ENCODE results near the gene SCRN1. TPM values are rescaled to one million over a fixed set of nuclear protein-coding genes. Genes with fewer than 3 reads are reported as not detected.

Gene SCRN1
- 10.3 TPM for total RNA-seq
- long read RNA-seq, full-length matches to known transcripts = 16 of 24 reads
- long read RNA-seq, partial matches to known transcripts = 0 of 24 reads
- long read RNA-seq, other reads (novel, unspliced or antisense) = 8 of 24 reads

GRCh38 chr7:29989257-29989995 is at the start of gene SCRN1:
Gene SCRN1 (minus strand): TSS chr7:29989801. CDS start chr7:29969067, 20,734 bp downstream.
- ATAC-seq (ENCODE audit: poor library complexity) (peak; percentile 76), DNase-seq (peak; percentile 55)
- intact Hi-C loops (cut with DNase I) = no loop called here

- peak; percentile 83 for ATAC-seq (ENCODE audit: poor library complexity)
- intact Hi-C loops (cut with DNase I) = no loop called here
Measured at GRCh38 chr7:30038196-30038980, 48.8 kb upstream of the SCRN1 start.

GRCh38 chr7:30036220-30036619 is 46.6 kb upstream of the SCRN1 start:
- ATAC-seq (ENCODE audit: poor library complexity) (no peak), DNase-seq (no peak)
- intact Hi-C loops (cut with DNase I) = no loop called here

More at GRCh38 chr7:30038196-30038980, 48.8 kb upstream of the SCRN1 start:
- DNase-seq = no peak

- intact Hi-C loops (cut with DNase I) = no loop called here
- ATAC-seq (ENCODE audit: poor library complexity) = no peak
- DNase-seq = no peak
Measured at GRCh38 chr7:30034501-30034900, 44.9 kb upstream of the SCRN1 start.

GRCh38 chr7:30032310-30033125 is 42.9 kb upstream of the SCRN1 start:
- ATAC-seq (ENCODE audit: poor library complexity) = no peak
- intact Hi-C loops (cut with DNase I) = no loop called here
- DNase-seq = no peak

GRCh38 chr7:30029696-30030095 is 40.1 kb upstream of the SCRN1 start:
- ATAC-seq (ENCODE audit: poor library complexity) (no peak), DNase-seq (no peak)
- intact Hi-C loops (cut with DNase I) = no loop called here

- intact Hi-C loops (cut with DNase I) = no loop called here
- ATAC-seq (ENCODE audit: poor library complexity) (no peak), DNase-seq (peak; percentile 73)
Measured at GRCh38 chr7:30028749-30029635, 39.4 kb upstream of the SCRN1 start.

GRCh38 chr7:30028216-30028748 is 38.7 kb upstream of the SCRN1 start, which contains the start of gene PLEKHA8:
Gene PLEKHA8 (plus strand): TSS chr7:30028412. CDS start chr7:30028763, 351 bp downstream.
- ATAC-seq (ENCODE audit: poor library complexity) = peak; percentile 89
- DNase-seq = peak; percentile 91
- intact Hi-C loops (cut with DNase I) = no loop called here

GRCh38 chr7:30027740-30028215 is 38.2 kb upstream of the SCRN1 start:
- intact Hi-C loops (cut with DNase I) = no loop called here
- DNase-seq (no peak), ATAC-seq (ENCODE audit: poor library complexity) (peak; percentile 3)

GRCh38 chr7:30027065-30027456 is 37.5 kb upstream of the SCRN1 start:
- DNase-seq (no peak), ATAC-seq (ENCODE audit: poor library complexity) (peak; percentile 16)
- intact Hi-C loops (cut with DNase I) = no loop called here

- DNase-seq (peak; percentile 98), ATAC-seq (ENCODE audit: poor library complexity) (peak; percentile 93)
- intact Hi-C loops (cut with DNase I) = no loop called here
Measured at GRCh38 chr7:30026229-30027064, 36.8 kb upstream of the SCRN1 start, which contains the start of gene FKBP14. Gene FKBP14 (minus strand): TSS chr7:30026702. CDS start chr7:30026508, 194 bp downstream.

- no peak for ATAC-seq (ENCODE audit: poor library complexity)
- intact Hi-C loops (cut with DNase I) = no loop called here
- DNase-seq = no peak
Measured at GRCh38 chr7:30023524-30023923, 33.9 kb upstream of the SCRN1 start.

- intact Hi-C loops (cut with DNase I) = no loop called here
- ATAC-seq (ENCODE audit: poor library complexity) = no peak
- DNase-seq = no peak
Measured at GRCh38 chr7:30022991-30023390, 33.4 kb upstream of the SCRN1 start.

- intact Hi-C loops (cut with DNase I) = no loop called here
Measured at GRCh38 chr7:30020535-30020934, 30.9 kb upstream of the SCRN1 start.

GRCh38 chr7:30019960-30020359 is 30.4 kb upstream of the SCRN1 start:
- intact Hi-C loops (cut with DNase I) = no loop called here
- ATAC-seq (ENCODE audit: poor library complexity) (no peak), DNase-seq (no peak)

More at GRCh38 chr7:30020535-30020934, 30.9 kb upstream of the SCRN1 start:
- DNase-seq (no peak), ATAC-seq (ENCODE audit: poor library complexity) (no peak)

- ATAC-seq (ENCODE audit: poor library complexity) (no peak), DNase-seq (no peak)
- intact Hi-C loops (cut with DNase I) = no loop called here
Measured at GRCh38 chr7:30019387-30019786, 29.8 kb upstream of the SCRN1 start.

- ATAC-seq (ENCODE audit: poor library complexity) (no peak), DNase-seq (no peak)
- intact Hi-C loops (cut with DNase I) = no loop called here
Measured at GRCh38 chr7:30018451-30018850, 28.9 kb upstream of the SCRN1 start.

Measured in Right ventricle myocardium superior (tissue), 1 donor.